CD4-positive, alpha-beta T cell treated with Interferon gamma for 1 hour (primary cell): ENCODE measurements around the gene PRICKLE2.

Source experiments
- DNase-seq: peaks from one replicate; pipeline ENCODE4 v3.0.0-alpha.2; 2020

Gene PRICKLE2

DNA sequence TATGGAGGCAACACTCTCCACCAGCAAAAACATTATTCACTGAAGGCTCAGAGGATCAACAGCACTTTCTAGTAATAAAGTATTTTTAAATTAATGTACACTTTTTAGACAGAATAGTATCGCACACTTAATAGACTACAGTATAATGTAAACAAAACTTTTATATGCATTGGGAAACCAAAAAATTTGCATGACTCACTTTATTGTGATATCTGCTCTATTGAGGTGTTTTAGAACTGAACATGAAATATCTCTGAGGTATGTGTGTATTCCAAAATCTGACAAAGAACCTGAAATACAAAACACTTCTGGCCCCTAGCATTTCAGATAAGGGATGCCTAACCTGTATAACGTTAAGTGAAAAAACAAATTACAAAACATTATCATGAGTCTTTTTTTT, 99.7 kb downstream of the PRICKLE2 start:
- DNase-seq, result no peak

- no peak for DNase-seq
These were observed 101.3 kb downstream of the PRICKLE2 start for GRCh38 chr3:64123931-64124330.

DNA sequence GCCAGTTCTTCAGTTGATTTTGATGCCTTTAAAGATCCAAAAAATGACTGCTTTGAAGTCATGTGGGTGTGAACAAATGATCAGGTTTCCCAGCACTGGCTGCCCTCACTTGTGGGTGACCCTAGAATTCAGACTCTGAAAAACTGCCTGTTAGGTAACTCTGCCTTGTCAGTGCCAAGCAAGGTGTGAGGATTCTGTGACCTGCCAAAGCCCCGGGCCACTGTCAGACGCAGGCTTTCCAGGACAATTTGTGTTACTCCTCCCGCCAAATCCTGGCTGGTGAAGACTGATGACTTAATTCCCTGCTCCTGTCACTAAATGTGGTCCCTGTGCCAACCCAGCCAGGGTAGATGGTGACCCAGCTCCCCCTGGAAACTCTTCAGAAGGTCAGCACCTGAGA, 102.8 kb downstream of the PRICKLE2 start:
- no peak for DNase-seq

- no peak for DNase-seq
These were observed 103.4 kb downstream of the PRICKLE2 start for GRCh38 chr3:64121750-64122311.

- no peak for DNase-seq
These were observed 104.4 kb downstream of the PRICKLE2 start for GRCh38 chr3:64120876-64121275.

GRCh38 chr3:64117483-64117882, 107.8 kb downstream of the PRICKLE2 start:
- DNase-seq, result no peak

DNA sequence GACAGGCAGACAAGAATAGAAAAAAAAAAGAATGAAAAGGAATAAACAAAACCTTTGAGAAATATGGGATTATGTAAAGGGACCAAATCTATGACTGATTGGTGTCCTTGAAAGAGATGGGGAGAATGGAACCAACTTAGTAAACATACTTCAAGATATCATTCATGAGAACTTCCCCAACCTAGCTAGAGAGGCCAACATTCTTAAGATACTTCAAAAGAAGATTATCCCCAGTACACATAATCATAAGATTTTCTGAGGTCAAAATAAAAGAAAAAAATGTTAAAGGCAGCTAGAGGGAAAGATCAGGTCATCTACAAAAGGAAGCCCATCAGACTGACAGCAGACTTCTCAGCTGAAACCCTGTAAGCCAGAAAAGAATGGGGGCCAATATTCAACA, 110.6 kb downstream of the PRICKLE2 start:
- DNase-seq, result no peak

- no peak for DNase-seq
These were observed 113.4 kb downstream of the PRICKLE2 start for GRCh38 chr3:64111872-64112271.

GRCh38 chr3:64111083-64111482, 114.2 kb downstream of the PRICKLE2 start:
- DNase-seq, result no peak

DNA sequence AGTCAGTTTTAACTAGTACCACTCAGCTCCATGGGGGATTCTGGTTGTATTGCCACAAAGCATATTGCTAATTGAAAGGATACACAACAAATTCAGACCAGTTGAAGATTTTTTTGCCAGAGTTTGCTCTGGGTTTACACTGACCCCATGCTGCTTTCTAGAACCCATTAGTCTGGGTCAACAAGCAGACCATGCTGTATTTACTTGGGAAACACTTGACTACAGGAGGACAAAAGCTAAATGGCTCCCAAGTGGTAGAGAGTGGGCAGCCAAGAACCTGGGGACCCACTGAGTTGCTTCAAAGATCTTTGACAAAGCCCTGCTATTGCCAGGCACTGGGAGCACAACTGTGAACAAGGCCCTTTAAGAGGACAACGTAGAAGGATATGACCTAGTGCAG, 115.2 kb downstream of the PRICKLE2 start:
- no peak for DNase-seq

- DNase-seq, result no peak
These were observed 115.8 kb downstream of the PRICKLE2 start for GRCh38 chr3:64109438-64109837.

- no peak for DNase-seq
These were observed 116.4 kb downstream of the PRICKLE2 start for GRCh38 chr3:64108784-64109317.

DNA sequence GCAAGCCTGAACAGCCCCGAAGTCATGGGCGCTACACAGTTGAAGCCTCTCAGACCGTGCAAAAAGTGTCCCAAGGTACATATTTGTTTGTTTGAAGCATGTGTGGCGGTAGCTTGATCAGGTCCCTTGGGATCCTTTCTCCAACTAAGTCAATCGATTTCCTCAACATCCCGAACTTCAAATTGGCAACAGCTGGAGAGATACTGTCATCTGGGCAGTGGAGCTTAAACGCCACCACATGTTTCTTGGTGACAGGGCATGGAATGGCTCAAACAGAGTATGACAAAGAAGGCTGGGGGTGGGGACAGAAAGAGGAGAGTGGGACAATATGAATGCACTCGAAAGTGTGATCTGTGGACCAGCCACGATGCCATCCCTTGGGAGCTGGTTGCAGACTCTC, 117.0 kb downstream of the PRICKLE2 start:
- DNase-seq, result no peak

- no peak for DNase-seq
These were observed 118.1 kb downstream of the PRICKLE2 start for GRCh38 chr3:64107190-64107589.

DNA sequence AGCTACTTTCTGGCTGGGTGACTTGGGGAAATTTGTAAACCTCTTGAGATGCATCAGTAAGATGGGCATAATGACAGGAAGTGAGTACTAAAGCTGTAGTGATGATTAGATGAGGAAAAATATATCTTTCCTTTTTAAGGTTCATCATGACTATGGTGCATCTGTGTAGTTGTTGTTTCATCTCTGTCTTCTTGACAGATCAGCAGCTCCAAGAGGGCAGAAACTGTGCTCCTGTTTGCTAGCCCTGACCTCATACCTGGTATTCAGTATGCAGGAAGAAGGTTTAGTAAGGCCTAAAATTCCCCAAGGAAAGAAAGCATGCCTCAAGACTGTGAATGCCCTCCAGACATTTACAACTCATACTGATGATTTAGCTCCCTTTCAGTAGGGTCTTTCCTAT, 119.5 kb downstream of the PRICKLE2 start:
- no peak for DNase-seq

GRCh38 chr3:64104691-64105111, 120.6 kb downstream of the PRICKLE2 start:
- no peak for DNase-seq

DNA sequence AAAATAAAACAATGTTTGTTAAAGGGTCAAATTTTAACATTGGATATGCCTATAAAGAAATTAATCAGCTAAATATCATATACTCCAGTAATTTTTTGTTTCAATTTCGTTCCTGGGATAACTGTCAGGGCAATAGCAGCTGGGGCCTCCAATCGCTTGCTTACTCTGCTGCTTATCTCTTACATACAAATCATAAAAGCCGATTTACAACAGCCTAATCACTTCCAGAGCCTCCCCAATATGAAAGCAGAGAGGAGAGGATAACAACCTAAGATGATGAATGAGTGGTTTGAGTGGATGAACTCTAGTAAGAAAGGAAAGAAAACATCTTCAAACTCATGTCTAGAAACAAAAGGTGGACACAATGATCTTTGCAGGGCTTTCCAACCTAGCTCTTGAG, 121.3 kb downstream of the PRICKLE2 start:
- no peak for DNase-seq

DNA sequence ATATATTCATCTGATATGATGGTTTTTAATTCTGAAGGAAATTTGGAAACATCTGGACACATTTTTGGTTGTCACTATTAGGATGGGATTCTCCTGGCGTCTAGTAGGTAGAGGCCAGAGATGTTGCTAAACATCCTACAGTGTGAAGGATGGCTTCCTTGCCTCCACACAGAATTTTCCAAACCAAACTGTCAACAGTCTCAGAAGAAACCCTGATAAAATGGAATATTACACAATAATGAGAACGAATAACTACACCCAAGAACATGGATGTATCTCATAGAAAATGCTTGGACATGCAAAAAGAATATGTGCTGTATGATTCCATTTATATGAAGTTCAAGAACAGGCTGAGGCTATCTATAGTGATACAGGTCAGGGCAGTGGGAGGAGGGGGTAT, 122.1 kb downstream of the PRICKLE2 start:
- no peak for DNase-seq

DNA sequence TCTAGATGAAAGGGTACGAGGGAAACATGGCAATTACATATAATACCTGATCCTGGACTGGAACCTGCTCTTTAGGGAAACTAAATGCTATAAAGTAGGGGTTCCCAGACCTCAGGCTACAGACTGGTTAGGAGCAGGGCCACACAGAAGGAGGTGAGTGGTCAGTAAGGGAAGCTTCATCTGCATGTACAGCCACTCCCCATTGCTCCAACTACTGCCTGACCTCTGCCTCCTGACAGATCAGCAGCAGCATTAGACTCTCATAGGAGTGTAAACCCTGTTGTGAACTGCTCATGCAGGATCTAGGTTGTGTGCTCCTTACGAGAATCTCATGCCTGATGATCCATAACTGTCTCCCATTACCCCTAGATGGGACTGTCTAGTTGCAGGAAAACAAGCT, 123.1 kb downstream of the PRICKLE2 start:
- no peak for DNase-seq

DNA sequence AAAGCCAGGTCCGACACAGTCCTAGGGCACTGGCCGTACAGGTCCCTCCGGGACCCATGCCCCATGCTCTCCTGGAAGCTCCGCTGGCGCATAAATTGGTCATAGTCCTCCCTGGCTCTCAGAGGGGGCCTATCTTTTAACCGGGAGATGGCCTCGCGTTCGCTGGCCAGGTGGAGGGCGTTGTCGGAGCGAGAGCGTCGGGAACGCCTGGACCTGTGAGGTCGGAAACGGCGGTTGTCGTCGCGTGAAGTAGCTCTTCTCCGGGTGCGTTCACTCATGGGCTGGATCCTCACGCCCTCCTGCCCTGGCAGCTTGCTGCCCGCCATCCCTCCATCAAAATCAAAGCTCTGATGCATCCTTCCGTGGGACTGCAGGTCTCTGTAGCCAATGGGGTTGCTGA, 126.0 kb downstream of the PRICKLE2 start:
- no peak for DNase-seq

GRCh38 chr3:64098670-64099069, 126.6 kb downstream of the PRICKLE2 start:
- DNase-seq, result no peak

DNA sequence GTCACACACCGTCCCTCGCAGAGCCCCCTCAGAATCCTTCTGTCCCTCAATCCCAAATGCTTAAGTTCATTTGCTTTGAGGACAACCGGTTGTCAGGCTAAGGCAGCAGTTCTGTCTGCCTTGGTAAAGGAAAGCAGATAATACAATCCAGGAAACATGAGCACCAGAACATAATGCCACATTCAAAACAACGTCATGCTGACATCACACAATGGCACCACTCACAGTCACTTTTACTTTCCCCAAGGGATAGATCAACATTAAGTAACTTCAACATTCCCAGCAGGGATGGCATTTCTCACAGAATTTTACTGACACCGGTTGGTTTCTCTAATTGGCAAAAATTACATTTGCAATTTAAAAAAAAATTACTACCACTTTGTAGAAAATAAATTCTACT, 127.3 kb downstream of the PRICKLE2 start:
- DNase-seq, result no peak

DNA sequence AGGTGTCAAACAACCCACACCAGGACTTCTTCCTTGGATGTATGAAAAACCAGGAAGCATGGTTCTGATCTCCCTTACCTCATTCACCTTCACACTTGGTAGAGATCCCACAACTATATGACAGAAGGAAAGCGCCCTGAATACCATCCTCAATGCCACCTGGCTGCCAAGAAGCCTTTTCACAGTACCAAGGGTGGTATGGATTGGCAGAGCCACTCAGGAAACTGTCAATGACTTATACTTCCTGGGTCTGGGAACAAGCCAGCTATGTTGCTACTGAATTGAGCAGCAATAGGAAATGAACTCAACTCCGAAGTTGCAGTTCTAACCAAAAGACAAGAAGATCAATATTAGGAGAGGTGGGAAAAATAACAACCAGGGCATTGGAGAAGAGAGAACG, 129.5 kb downstream of the PRICKLE2 start:
- DNase-seq, result no peak

GRCh38 chr3:64094713-64095079, 130.6 kb downstream of the PRICKLE2 start:
- DNase-seq, result no peak
